ENCODE results near the gene RNF41. TPM values are rescaled to one million over a fixed set of nuclear protein-coding genes. Genes with fewer than 3 reads are reported as not detected.
A peak's percentile ranks its signal among the peaks of the same experiment; 100 is the strongest.

Gene RNF41
- total RNA-seq, 1 donor from 2014 or later: 50.8 TPM

- Mint-ChIP-seq H3K27ac (no peak overlapping the region), H3K4me1 (ENCODE audit: low read depth) (peaks cover 26% of the 10 kb centered on the region)
- no peak for DNase-seq (ENCODE audit: low spot score, unreplicated experiment)
These were observed 67.4 kb downstream of the RNF41 start for GRCh38 chr12:56154246-56154771.

DNA sequence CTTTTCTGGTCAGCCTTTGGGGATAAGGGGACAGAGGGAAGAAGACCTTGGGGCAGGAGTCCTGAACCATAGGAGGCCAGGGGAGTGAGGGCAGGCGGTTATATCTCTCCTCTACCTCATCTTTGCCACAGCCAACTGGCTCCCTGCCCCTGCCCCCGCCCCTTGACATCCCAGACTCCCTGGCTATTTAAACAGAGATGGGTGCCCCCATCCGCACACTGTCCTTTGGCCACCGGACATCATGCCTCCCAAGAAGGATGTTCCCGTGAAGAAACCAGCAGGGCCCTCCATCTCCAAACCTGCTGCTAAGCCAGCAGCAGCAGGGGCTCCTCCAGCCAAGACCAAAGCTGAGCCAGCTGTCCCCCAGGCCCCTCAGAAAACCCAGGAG is 68.0 kb downstream of the RNF41 start:
- Mint-ChIP-seq H3K36me3 (ENCODE audit: insufficient read depth) (peaks cover 12% of the 10 kb centered on the region), H3K9me3 (ENCODE audit: low read depth) (no peaks in the 10 kb centered on the region), H3K27me3 (no peaks in the 10 kb centered on the region), H3K27ac (no peak overlapping the region), H3K4me1 (ENCODE audit: low read depth) (peaks cover 22% of the 10 kb centered on the region), H3K4me3 (ENCODE audit: low read depth) (peak overlapping the region; percentile 94)
- TF ChIP-seq, protein P1, sequence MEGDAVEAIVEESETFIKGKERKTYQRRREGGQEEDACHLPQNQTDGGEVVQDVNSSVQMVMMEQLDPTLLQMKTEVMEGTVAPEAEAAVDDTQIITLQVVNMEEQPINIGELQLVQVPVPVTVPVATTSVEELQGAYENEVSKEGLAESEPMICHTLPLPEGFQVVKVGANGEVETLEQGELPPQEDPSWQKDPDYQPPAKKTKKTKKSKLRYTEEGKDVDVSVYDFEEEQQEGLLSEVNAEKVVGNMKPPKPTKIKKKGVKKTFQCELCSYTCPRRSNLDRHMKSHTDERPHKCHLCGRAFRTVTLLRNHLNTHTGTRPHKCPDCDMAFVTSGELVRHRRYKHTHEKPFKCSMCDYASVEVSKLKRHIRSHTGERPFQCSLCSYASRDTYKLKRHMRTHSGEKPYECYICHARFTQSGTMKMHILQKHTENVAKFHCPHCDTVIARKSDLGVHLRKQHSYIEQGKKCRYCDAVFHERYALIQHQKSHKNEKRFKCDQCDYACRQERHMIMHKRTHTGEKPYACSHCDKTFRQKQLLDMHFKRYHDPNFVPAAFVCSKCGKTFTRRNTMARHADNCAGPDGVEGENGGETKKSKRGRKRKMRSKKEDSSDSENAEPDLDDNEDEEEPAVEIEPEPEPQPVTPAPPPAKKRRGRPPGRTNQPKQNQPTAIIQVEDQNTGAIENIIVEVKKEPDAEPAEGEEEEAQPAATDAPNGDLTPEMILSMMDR (IDR thresholded peaks at IDR 0.05; ENCODE audit: unreplicated experiment): no peak
- no peak for DNase-seq (ENCODE audit: low spot score, unreplicated experiment)

More at GRCh38 chr12:56154246-56154771, 67.4 kb downstream of the RNF41 start:
- no peaks in the 10 kb centered on the region for H3K27me3 Mint-ChIP-seq
- H3K36me3 Mint-ChIP-seq (ENCODE audit: insufficient read depth): peaks cover 16% of the 10 kb centered on the region
- no peak overlapping the region for H3K4me3 Mint-ChIP-seq (ENCODE audit: low read depth)
- TF ChIP-seq, protein P1 (IDR thresholded peaks at IDR 0.05; ENCODE audit: unreplicated experiment): no peak
- H3K9me3 Mint-ChIP-seq (ENCODE audit: low read depth): no peaks in the 10 kb centered on the region

- Mint-ChIP-seq H3K9me3 (ENCODE audit: low read depth) (no peaks in the 10 kb centered on the region), H3K4me1 (ENCODE audit: low read depth) (peaks cover 22% of the 10 kb centered on the region), H3K27ac (peak overlapping the region; percentile 97), H3K4me3 (ENCODE audit: low read depth) (peak overlapping the region; percentile 94), H3K36me3 (ENCODE audit: insufficient read depth) (peaks cover 10% of the 10 kb centered on the region), H3K27me3 (no peaks in the 10 kb centered on the region)
- no peak for DNase-seq (ENCODE audit: low spot score, unreplicated experiment)
- TF ChIP-seq, protein P1 (IDR thresholded peaks at IDR 0.05; ENCODE audit: unreplicated experiment): no peak
These were observed 68.7 kb downstream of the RNF41 start for GRCh38 chr12:56152756-56153677.

Other genes with a start within 250 kb of the RNF41 start
- 111 and 116 TPM in 2 replicates for gene RAB5B, start 247.8 kb downstream of the RNF41 start, total RNA-seq
- gene SUOX, start 224.6 kb downstream of the RNF41 start, total RNA-seq: 44.8 and 45.6 TPM in 2 replicates
- gene IKZF4, start 200.9 kb downstream of the RNF41 start, total RNA-seq: 20.6 and 21.0 TPM in 2 replicates
- 30.2 and 39.3 TPM in 2 replicates for gene RPS26, start 180.0 kb downstream of the RNF41 start, total RNA-seq
- gene ERBB3, start 141.8 kb downstream of the RNF41 start, total RNA-seq: 206 and 221 TPM in 2 replicates
- gene PA2G4, start 117.4 kb downstream of the RNF41 start, total RNA-seq: 103 and 106 TPM in 2 replicates
- gene RPL41, start 105.3 kb downstream of the RNF41 start, total RNA-seq: 3,912 and 3,916 TPM in 2 replicates
- 12.0 and 13.8 TPM in 2 replicates for gene ZC3H10, start 103.7 kb downstream of the RNF41 start, total RNA-seq
- gene ESYT1, start 93.7 kb downstream of the RNF41 start, total RNA-seq: 102 TPM in 2 replicates
- 169 and 172 TPM in 2 replicates for gene MYL6B, start 69.3 kb downstream of the RNF41 start, total RNA-seq
- gene MYL6, start 63.6 kb downstream of the RNF41 start, total RNA-seq: 1,155 and 1,178 TPM in 2 replicates
- 202 and 207 TPM in 2 replicates for gene SMARCC2, start 32.4 kb downstream of the RNF41 start, total RNA-seq
- 37.9 and 40.5 TPM in 2 replicates for gene NABP2, start 2.4 kb upstream of the RNF41 start, total RNA-seq
- gene SLC39A5, start 8.1 kb upstream of the RNF41 start, total RNA-seq: 62.9 and 65.2 TPM in 2 replicates
- 60.3 and 64.3 TPM in 2 replicates for gene ANKRD52, start 36.5 kb upstream of the RNF41 start, total RNA-seq
- 23.6 and 24.6 TPM in 2 replicates for gene COQ10A, start 45.0 kb upstream of the RNF41 start, total RNA-seq
- 209 and 216 TPM in 2 replicates for gene CS, start 78.4 kb upstream of the RNF41 start, total RNA-seq
- gene CNPY2, start 94.1 kb upstream of the RNF41 start, total RNA-seq: 225 and 230 TPM in 2 replicates
- gene PAN2, start 112.1 kb upstream of the RNF41 start, total RNA-seq: 69.3 and 73.1 TPM in 2 replicates
- gene IL23A, start 117.0 kb upstream of the RNF41 start, total RNA-seq: 0.67 and 0.89 TPM in 2 replicates
- gene STAT2, start 138.2 kb upstream of the RNF41 start, total RNA-seq: 158 and 163 TPM in 2 replicates
- not detected in 2 replicates for gene APOF, start 140.9 kb upstream of the RNF41 start, total RNA-seq
- 58.0 and 65.5 TPM in 2 replicates for gene TIMELESS, start 227.5 kb upstream of the RNF41 start, total RNA-seq
- gene MIP, start 232.7 kb upstream of the RNF41 start, total RNA-seq: not detected in 2 replicates
- gene SPRYD4, start 246.7 kb upstream of the RNF41 start, total RNA-seq: 4.6 TPM in 2 replicates